Upper lobe of left lung (tissue), 6 donors: ENCODE data around the gene PRSS8. TPM values are rescaled to one million over a fixed set of nuclear protein-coding genes. Genes with fewer than 3 reads are reported as not detected.

Source experiments
- ATAC-seq, 2 donors: fragments of 200-7000 bp; cut with Tn5 transposase; one replicate each; pipeline ENCODE4 v1.9.1; 2022; ENCODE audit warnings: mild to moderate bottlenecking in 2 of 2, moderate library complexity in 2 of 2; ENCODE audit not compliant: low FRiP score in 2 of 2
- DNase-seq, 2 donors: peaks; one replicate each; pipeline ENCODE4 v3.0.0-alpha.2; 2019 to 2020
- H3K27ac ChIP-seq, 4 donors: fragments of 200-600 bp; sonication (generic); one replicate each; pipeline ENCODE4 v1.5.1; 2016 to 2019
- H3K27me3 ChIP-seq, 4 donors: fragments of 200-600 bp; sonication (generic); one replicate each; pipeline ENCODE4 v1.5.1; 2017 to 2019
- H3K36me3 ChIP-seq, 4 donors: fragments of 200-600 bp; sonication (generic); one replicate each; pipeline ENCODE4 v1.5.1; 2016 to 2019
- H3K4me1 ChIP-seq, 4 donors: fragments of 200-600 bp; sonication (generic); one replicate each; pipeline ENCODE4 v1.5.1; 2018 to 2019
- H3K4me3 ChIP-seq, 4 donors: fragments of 200-600 bp; sonication (generic); one replicate each; pipeline ENCODE4 v1.5.1; 2017 to 2019; ENCODE audit warnings: mild to moderate bottlenecking in 2 of 4, moderate library complexity in 1 of 4
- H3K9me3 ChIP-seq, 4 donors: fragments of 200-600 bp; sonication (generic); one replicate each; pipeline ENCODE4 v1.5.1; 2018 to 2019
- EP300 ChIP-seq, 4 donors: sonication (generic); formaldehyde crosslinking; IDR thresholded peaks; one replicate each; pipeline ENCODE4 v1.5.1; 2017; ENCODE audit warnings: antibody characterized with exemption in 4 of 4, control low read depth in 2 of 4
- POLR2A ChIP-seq, 4 donors: fragments of 450-650 bp; IDR thresholded peaks; one replicate each; pipeline ENCODE4 v1.5.1; 2016 to 2017; ENCODE audit warnings: antibody characterized with exemption in 4 of 4, mild to moderate bottlenecking in 2 of 4
- POLR2AphosphoS5 ChIP-seq, 2 donors: sonication (generic); formaldehyde crosslinking; IDR thresholded peaks; one replicate each; pipeline ENCODE4 v1.5.1; 2017; ENCODE audit warnings: antibody characterized with exemption in 2 of 2
- WGBS, 2 donors: methylation state at CpG; one replicate each; pipeline ENCODE4 v1.1.5; 2017 to 2018; 5-methylcytosine and 5-hydroxymethylcytosine counted together
- total RNA-seq, 6 donors: library from RNA; depleted of rRNA in 4 of 6; stranded (reverse); fragments of >200 nt in 4 of 6; gene quantifications; one replicate each; pipeline versions ENCODE4 v1.1.0 to v1.2.1, GENCODE V29; 2016 to 2021
- TF ChIP-seq, protein P1 (sequence below), 6 experiments: fragments of 450-650 bp in 4 of 6; fragments of 200-600 bp in 2 of 6; sonication (generic) in 2 of 6; IDR thresholded peaks; one replicate each; pipeline ENCODE4 v1.5.1; 2016 to 2019; ENCODE audit warnings: antibody characterized with exemption in 6 of 6
- donor health status: DM: no; HTN: no; CAD: no; lungs with moderate emphysema.
- donor health status: DM: no; HTN: yes; CAD: no; lungs with severe emphysema.

Gene PRSS8
- total RNA-seq, 6 donors from 2014 or later = 59.7 to 155 (median 109) TPM

GRCh38 chr16:31085873-31086628 lies 49.5 kb downstream of the PRSS8 start:
- ATAC-seq (no peak), DNase-seq (no peak)
- no peaks in the 10 kb centered on the region for H3K27me3 ChIP-seq
- TF ChIP-seq, protein P1, sequence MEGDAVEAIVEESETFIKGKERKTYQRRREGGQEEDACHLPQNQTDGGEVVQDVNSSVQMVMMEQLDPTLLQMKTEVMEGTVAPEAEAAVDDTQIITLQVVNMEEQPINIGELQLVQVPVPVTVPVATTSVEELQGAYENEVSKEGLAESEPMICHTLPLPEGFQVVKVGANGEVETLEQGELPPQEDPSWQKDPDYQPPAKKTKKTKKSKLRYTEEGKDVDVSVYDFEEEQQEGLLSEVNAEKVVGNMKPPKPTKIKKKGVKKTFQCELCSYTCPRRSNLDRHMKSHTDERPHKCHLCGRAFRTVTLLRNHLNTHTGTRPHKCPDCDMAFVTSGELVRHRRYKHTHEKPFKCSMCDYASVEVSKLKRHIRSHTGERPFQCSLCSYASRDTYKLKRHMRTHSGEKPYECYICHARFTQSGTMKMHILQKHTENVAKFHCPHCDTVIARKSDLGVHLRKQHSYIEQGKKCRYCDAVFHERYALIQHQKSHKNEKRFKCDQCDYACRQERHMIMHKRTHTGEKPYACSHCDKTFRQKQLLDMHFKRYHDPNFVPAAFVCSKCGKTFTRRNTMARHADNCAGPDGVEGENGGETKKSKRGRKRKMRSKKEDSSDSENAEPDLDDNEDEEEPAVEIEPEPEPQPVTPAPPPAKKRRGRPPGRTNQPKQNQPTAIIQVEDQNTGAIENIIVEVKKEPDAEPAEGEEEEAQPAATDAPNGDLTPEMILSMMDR (IDR thresholded peaks at IDR 0.05) = no peak
- TF ChIP-seq POLR2AphosphoS5 (IDR thresholded peaks at IDR 0.05) (no peak), POLR2A (IDR thresholded peaks at IDR 0.05) (no peak), EP300 (IDR thresholded peaks at IDR 0.05) (no peak)
- no peaks in the 10 kb centered on the region for H3K9me3 ChIP-seq
- H3K4me3 ChIP-seq = no peak overlapping the region
- 88 to 91% methylated on average over 12 to 16 of the region's 18 CpGs for WGBS, 2 donors
- peaks cover under 1 to 85% (median 35%) of the 10 kb centered on the region in 4 donors for H3K36me3 ChIP-seq
- H3K27ac ChIP-seq = no peak overlapping the region
- peaks cover 10 to 24% (median 17%) of the 10 kb centered on the region in 4 donors for H3K4me1 ChIP-seq

- Histone ChIP-seq H3K36me3 (peaks cover 7 to 85% (median 35%) of the 10 kb centered on the region in 4 donors), H3K4me3 (no peak overlapping the region), H3K27me3 (no peaks in the 10 kb centered on the region), H3K9me3 (no peaks in the 10 kb centered on the region), H3K27ac (no peak overlapping the region), H3K4me1 (peaks cover 10 to 31% (median 17%) of the 10 kb centered on the region in 4 donors)
- no peak for DNase-seq
- TF ChIP-seq POLR2AphosphoS5 (IDR thresholded peaks at IDR 0.05) (no peak), POLR2A (IDR thresholded peaks at IDR 0.05) (no peak), EP300 (IDR thresholded peaks at IDR 0.05) (no peak)
- TF ChIP-seq, protein P1 (IDR thresholded peaks at IDR 0.05) = no peak
- WGBS, 2 donors = 82 to 86% methylated on average over 8 of the region's 8 CpGs
- ATAC-seq = no peak
These were observed 50.1 kb downstream of the PRSS8 start for GRCh38 chr16:31085411-31085810.

DNA sequence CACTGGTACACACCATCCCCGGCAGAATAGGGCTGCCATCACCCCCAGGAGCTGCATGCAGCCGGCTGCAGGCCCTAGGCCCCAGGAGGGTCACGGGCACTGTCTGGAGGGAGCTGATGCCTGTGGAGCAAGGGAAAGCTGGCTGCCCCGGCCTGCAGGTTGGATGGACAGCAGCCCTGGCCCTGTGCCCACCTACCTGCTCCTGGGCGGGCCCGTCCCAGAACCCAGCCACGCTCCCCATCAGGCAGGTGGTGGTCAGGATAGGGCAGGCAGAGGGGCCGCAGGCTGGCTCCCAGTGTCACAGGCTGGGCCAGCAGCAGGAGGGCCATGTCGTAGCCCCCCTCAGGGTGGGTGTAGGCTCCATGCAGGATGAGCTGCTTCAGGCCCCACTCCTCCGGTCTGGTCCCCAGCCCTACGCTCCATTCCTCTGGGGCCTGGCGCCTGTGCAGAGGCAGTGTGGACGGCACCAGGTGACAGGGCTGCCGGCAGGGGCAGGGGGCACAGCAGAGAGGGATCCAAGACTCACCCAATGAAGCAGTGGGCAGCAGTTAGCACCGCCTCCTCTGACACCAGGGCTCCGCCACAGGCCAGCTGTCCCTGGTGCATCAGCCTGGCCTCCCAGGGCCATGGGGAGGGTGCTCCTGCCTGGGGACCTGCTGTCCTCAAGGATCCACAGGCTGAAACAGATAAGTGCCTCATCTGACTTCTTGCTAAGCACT lies 50.8 kb downstream of the PRSS8 start:
- peak overlapping the region in 1 of 4 donors; percentile 61 for H3K27ac ChIP-seq
- DNase-seq (no peak), ATAC-seq (peak in 1 of 2 donors; percentile 3)
- 90 to 94% methylated on average over 2 to 10 of the region's 16 CpGs for WGBS, 2 donors
- no peaks in the 10 kb centered on the region for H3K9me3 ChIP-seq
- H3K4me1 ChIP-seq = peaks cover 10 to 32% (median 17%) of the 10 kb centered on the region in 4 donors
- TF ChIP-seq, protein P1 (IDR thresholded peaks at IDR 0.05) = no peak
- no peak for TF ChIP-seq POLR2AphosphoS5 (IDR thresholded peaks at IDR 0.05)
- TF ChIP-seq EP300 (IDR thresholded peaks at IDR 0.05) = no peak
- TF ChIP-seq POLR2A (IDR thresholded peaks at IDR 0.05) = no peak
- peaks cover 13 to 87% (median 40%) of the 10 kb centered on the region in 4 donors for H3K36me3 ChIP-seq
- no peak overlapping the region for H3K4me3 ChIP-seq
- H3K27me3 ChIP-seq = no peaks in the 10 kb centered on the region

DNA sequence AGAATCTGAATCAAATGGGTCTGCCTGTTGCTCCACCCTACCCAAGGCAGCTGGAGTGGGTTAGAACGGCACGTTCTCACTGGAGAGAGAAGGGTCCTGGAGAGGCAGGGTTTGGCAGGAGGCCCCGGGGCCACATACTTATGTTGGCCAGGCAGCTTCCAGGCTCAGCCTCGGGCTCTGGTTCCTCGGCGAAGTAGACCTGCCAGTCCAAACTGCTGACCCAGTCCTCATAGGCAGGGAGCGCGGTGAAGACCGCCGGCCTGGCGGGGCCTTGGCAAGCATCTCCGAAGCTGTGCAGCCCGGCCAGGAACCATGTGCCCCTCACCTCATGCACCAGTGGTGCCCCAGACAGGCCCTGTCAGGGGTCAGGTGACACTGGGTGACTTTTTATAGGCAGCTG lies 51.5 kb downstream of the PRSS8 start:
- TF ChIP-seq EP300 (IDR thresholded peaks at IDR 0.05) = no peak
- no peak for TF ChIP-seq POLR2A (IDR thresholded peaks at IDR 0.05)
- TF ChIP-seq, protein P1 (IDR thresholded peaks at IDR 0.05) = no peak
- no peak for TF ChIP-seq POLR2AphosphoS5 (IDR thresholded peaks at IDR 0.05)
- Histone ChIP-seq H3K27me3 (no peaks in the 10 kb centered on the region), H3K36me3 (peaks cover 13 to 87% (median 46%) of the 10 kb centered on the region in 4 donors), H3K9me3 (no peaks in the 10 kb centered on the region), H3K4me1 (peaks cover 10 to 37% (median 17%) of the 10 kb centered on the region in 4 donors), H3K27ac (peak overlapping the region in 1 of 4 donors; percentile 61), H3K4me3 (no peak overlapping the region)
- ATAC-seq (no peak), DNase-seq (peak in 1 of 2 donors; percentile 63)
- WGBS, 2 donors = 80 to 86% methylated on average over 1 to 10 of the region's 13 CpGs
